H9 (cell line): ENCODE data around the gene HOXD10. TPM values are rescaled to one million over a fixed set of nuclear protein-coding genes. Genes with fewer than 3 reads are reported as not detected.

Source experiments
- DNase-seq: peaks from one replicate; pipeline ENCODE4 v3.0.0-alpha.2; 2017
- H2AFZ ChIP-seq: one replicate; pipeline ENCODE4 v1.6.1; 2013; ENCODE audit warnings: mild to moderate bottlenecking, low read length, control low read depth, moderate library complexity
- H2AK5ac ChIP-seq: 2 replicates; pipeline ENCODE4 v1.6.1; 2013; ENCODE audit warnings: low read length, control low read depth, mixed read lengths; ENCODE audit not compliant: insufficient read length
- H2BK120ac ChIP-seq: one replicate; pipeline ENCODE4 v1.6.1; 2013; ENCODE audit warnings: low read depth, mild to moderate bottlenecking, low read length, control low read depth, inconsistent platforms; ENCODE audit not compliant: poor library complexity, severe bottlenecking
- H2BK12ac ChIP-seq: 2 replicates; pipeline ENCODE4 v1.6.1; 2013; ENCODE audit warnings: low read length, control low read depth, mixed read lengths, low read depth; ENCODE audit not compliant: insufficient read length
- H2BK15ac ChIP-seq: 2 replicates; pipeline ENCODE4 v1.6.1; 2013; ENCODE audit warnings: low read depth, low read length, control low read depth
- H2BK20ac ChIP-seq: one replicate; pipeline ENCODE4 v1.6.1; 2013; ENCODE audit warnings: low read depth, mild to moderate bottlenecking, low read length, control low read depth, inconsistent platforms; ENCODE audit not compliant: poor library complexity, severe bottlenecking
- H2BK5ac ChIP-seq: 2 replicates; pipeline ENCODE4 v1.6.1; 2013; ENCODE audit warnings: low read length, control low read depth, mixed read lengths; ENCODE audit not compliant: insufficient read length
- H3K14ac ChIP-seq: 2 replicates; pipeline ENCODE4 v1.6.1; 2013; ENCODE audit warnings: low read length, control low read depth; ENCODE audit not compliant: insufficient read depth
- H3K18ac ChIP-seq: 2 replicates; pipeline ENCODE4 v1.6.1; 2013; ENCODE audit warnings: low read depth, mild to moderate bottlenecking, mixed read lengths, low read length, control low read depth; ENCODE audit not compliant: insufficient read length
- H3K23ac ChIP-seq: 2 replicates; pipeline ENCODE4 v1.6.1; 2013; ENCODE audit warnings: low read length, control low read depth, mixed read lengths, low read depth; ENCODE audit not compliant: insufficient read length
- H3K23me2 ChIP-seq: 2 replicates; pipeline ENCODE4 v1.6.1; 2013; ENCODE audit warnings: low read depth, mild to moderate bottlenecking, mixed read lengths, low read length, control low read depth; ENCODE audit not compliant: insufficient read length, poor library complexity, severe bottlenecking
- H3K27ac ChIP-seq: 2 replicates; pipeline ENCODE4 v1.5.1; 2013; ENCODE audit warnings: low read length, control low read depth, mixed read lengths, low read depth; ENCODE audit not compliant: insufficient read length
- H3K27me3 ChIP-seq: 2 replicates; pipeline ENCODE4 v1.6.1; 2013; ENCODE audit warnings: low read length, control low read depth, inconsistent platforms; ENCODE audit not compliant: insufficient read depth
- H3K4ac ChIP-seq: 2 replicates; pipeline ENCODE4 v1.6.1; 2013; ENCODE audit warnings: low read depth, mild to moderate bottlenecking, control low read depth, inconsistent platforms, low read length, moderate library complexity
- H3K4me1 ChIP-seq: 2 replicates; pipeline ENCODE4 v1.6.1; 2013; ENCODE audit warnings: low read length, control low read depth, inconsistent platforms; ENCODE audit not compliant: insufficient read depth
- H3K4me2 ChIP-seq: 2 replicates; pipeline ENCODE4 v1.6.1; 2013; ENCODE audit warnings: low read length, control low read depth, mixed read lengths; ENCODE audit not compliant: insufficient read length, insufficient read depth
- H3K56ac ChIP-seq: 2 replicates; pipeline ENCODE4 v1.6.1; 2013; ENCODE audit warnings: low read depth, mild to moderate bottlenecking, mixed read lengths, low read length, control low read depth; ENCODE audit not compliant: insufficient read length
- H3K79me1 ChIP-seq: 2 replicates; pipeline ENCODE4 v1.6.1; 2013; ENCODE audit warnings: low read depth, mild to moderate bottlenecking, moderate library complexity, low read length, control low read depth, inconsistent platforms; ENCODE audit not compliant: insufficient read depth, poor library complexity, severe bottlenecking
- H3K79me2 ChIP-seq: 2 replicates; pipeline ENCODE4 v1.6.1; 2013; ENCODE audit warnings: low read length, control low read depth, inconsistent platforms; ENCODE audit not compliant: insufficient read depth
- H3K9ac ChIP-seq: 2 replicates; pipeline ENCODE4 v1.6.1; 2013; ENCODE audit warnings: low read length, control low read depth, mixed read lengths; ENCODE audit not compliant: insufficient read length; ENCODE audit errors: extremely low read depth
- H3K9me3 ChIP-seq: one replicate; pipeline ENCODE4 v1.6.1; 2013; ENCODE audit warnings: low read depth, low read length, inconsistent platforms; ENCODE audit not compliant: control insufficient read depth
- H3T11ph ChIP-seq: one replicate; pipeline ENCODE4 v1.6.1; 2013; ENCODE audit warnings: mild to moderate bottlenecking, low read length, control low read depth, inconsistent platforms
- H4K20me1 ChIP-seq: one replicate; pipeline ENCODE4 v1.6.1; 2013; ENCODE audit not compliant: control insufficient read depth, insufficient read length, insufficient read depth
- H4K5ac ChIP-seq: 2 replicates; pipeline ENCODE4 v1.6.1; 2013; ENCODE audit warnings: low read depth, mild to moderate bottlenecking, mixed read lengths, low read length, control low read depth; ENCODE audit not compliant: insufficient read length
- H4K8ac ChIP-seq: replicated peaks from 2 replicates; pipeline ENCODE4 v1.6.1; 2013; ENCODE audit warnings: low read length, control low read depth, mixed read lengths, low read depth; ENCODE audit not compliant: insufficient read length
- H4K91ac ChIP-seq: 2 replicates; pipeline ENCODE4 v1.6.1; 2013; ENCODE audit warnings: low read depth, mild to moderate bottlenecking, moderate library complexity, mixed read lengths, low read length, control low read depth; ENCODE audit not compliant: insufficient read length
- H3K27ac Mint-ChIP-seq, 3 experiments: 2 replicates in 2 of 3; 3 replicates in 1 of 3; pipeline ENCODE4 v1.8.0; 2020 to 2021; ENCODE audit warnings: mixed read lengths in 3 of 3, mild to moderate bottlenecking in 1 of 3, moderate library complexity in 1 of 3
- H3K27me3 Mint-ChIP-seq: 2 replicates; pipeline ENCODE4 v1.8.0; 2021; ENCODE audit warnings: low read depth, mild to moderate bottlenecking, moderate library complexity, mixed read lengths
- H3K36me3 Mint-ChIP-seq, 3 experiments: 2 replicates in 2 of 3; 3 replicates in 1 of 3; pipeline ENCODE4 v1.8.0; 2020 to 2021; ENCODE audit warnings: low read depth in 3 of 3, mixed read lengths in 3 of 3; ENCODE audit not compliant: insufficient read depth in 1 of 3
- H3K4me1 Mint-ChIP-seq, 2 experiments: 2 replicates each; pipeline ENCODE4 v1.8.0; 2020; ENCODE audit warnings: mixed read lengths in 2 of 2
- H3K4me3 Mint-ChIP-seq, 2 experiments: 2 replicates in 1 of 2; 3 replicates in 1 of 2; pipeline ENCODE4 v1.8.0; 2020 to 2021; ENCODE audit warnings: mild to moderate bottlenecking in 2 of 2, mixed read lengths in 2 of 2, moderate library complexity in 1 of 2
- H3K9me3 Mint-ChIP-seq, 2 experiments: 2 replicates in 1 of 2; 3 replicates in 1 of 2; pipeline ENCODE4 v1.8.0; 2020; ENCODE audit warnings: mild to moderate bottlenecking in 2 of 2, mixed read lengths in 2 of 2, moderate library complexity in 1 of 2
- CTCF ChIP-seq: fragments of 200-600 bp; sonication (generic); conservative IDR thresholded peaks from 3 replicates; pipeline ENCODE4 v1.8.0; 2021; ENCODE audit warnings: antibody characterized with exemption, mild to moderate bottlenecking
- WGBS: extraction: QIAGEN DNeasy Blood & Tissue Kit; methylation state at CpG from one replicate; pipeline ENCODE4 v1.1.7; 2013; ENCODE audit warnings: missing lambda C conversion rate, low lambda C conversion rate, mixed read lengths; ENCODE audit not compliant: insufficient read length; ENCODE audit errors: extremely low coverage; 5-methylcytosine and 5-hydroxymethylcytosine counted together
- total RNA-seq: library from RNA; stranded (reverse); gene quantifications from 2 replicates; pipeline ENCODE4 v1.2.1, GENCODE V29; 2021

HOXD10 gene
- total RNA-seq, 1 experiment from 2014 or later: not detected

GRCh38 chr2:176136374-176137251 is 20.0 kb downstream of the HOXD10 start:
- no peak overlapping the region for H4K91ac ChIP-seq
- no peak for TF ChIP-seq CTCF
- H3K9ac ChIP-seq: no peak overlapping the region
- DNase-seq: peak; percentile 52
- H2BK12ac ChIP-seq: no peak overlapping the region
- no peak overlapping the region for H3K23ac ChIP-seq
- H3K14ac ChIP-seq: no peak overlapping the region
- peak overlapping the region; percentile 44 for H3K4me2 ChIP-seq
- no peak overlapping the region for H2BK15ac ChIP-seq
- H2AFZ ChIP-seq: no peak overlapping the region
- no peak overlapping the region for H2BK120ac ChIP-seq
- no peak overlapping the region for H2BK5ac ChIP-seq
- no peak overlapping the region for H4K8ac ChIP-seq
- H3K4me1 ChIP-seq: no peaks in the 10 kb centered on the region; the same call in 1 of the 2 replicates
- Mint-ChIP-seq H3K4me1 (peaks cover 2 to 11% of the 10 kb centered on the region in 2 experiments; a peak in 3 of 4 replicates), H3K36me3 (no peaks in the 10 kb centered on the region), H3K4me3 (peak overlapping the region; percentile 47 to 81), H3K27ac (no peak overlapping the region), H3K27me3 (peaks cover 98% of the 10 kb centered on the region), H3K9me3 (peaks cover 4 to 8% of the 10 kb centered on the region in 2 experiments; a peak in 4 of 5 replicates)
- H3K4ac ChIP-seq: no peak overlapping the region
- peaks cover 91% of the 10 kb centered on the region for H3K27me3 ChIP-seq
- no peak overlapping the region for H3K56ac ChIP-seq
- H3T11ph ChIP-seq: no peak overlapping the region
- no peak overlapping the region for H3K18ac ChIP-seq
- H2BK20ac ChIP-seq: no peak overlapping the region
- no peak overlapping the region for H3K27ac ChIP-seq
- no peaks in the 10 kb centered on the region for H3K9me3 ChIP-seq
- WGBS: no CpG with 5 or more reads among the region's 71 CpGs
- peaks cover 8% of the 10 kb centered on the region for H3K23me2 ChIP-seq
- H4K20me1 ChIP-seq: no peaks in the 10 kb centered on the region
- no peak overlapping the region for H4K5ac ChIP-seq
- H3K79me2 ChIP-seq: no peaks in the 10 kb centered on the region
- no peaks in the 10 kb centered on the region for H3K79me1 ChIP-seq
- H2AK5ac ChIP-seq: no peak overlapping the region
